HG02678 (cell line): ENCODE measurements around the gene ZNF565.
"Not testable (repeated sequence)": the region's sequence is repeated elsewhere in the genome, so short reads cannot be mapped to it uniquely, and the experiment has no call there.

Experiments used
- ATAC-seq: cut with Tn5 transposase; IDR thresholded peaks from one replicate; pipeline ENCODE4 v1.9.1; 2021; ENCODE audit warnings: mild to moderate bottlenecking, moderate library complexity; ENCODE audit not compliant: unreplicated experiment

ZNF565 gene

DNA sequence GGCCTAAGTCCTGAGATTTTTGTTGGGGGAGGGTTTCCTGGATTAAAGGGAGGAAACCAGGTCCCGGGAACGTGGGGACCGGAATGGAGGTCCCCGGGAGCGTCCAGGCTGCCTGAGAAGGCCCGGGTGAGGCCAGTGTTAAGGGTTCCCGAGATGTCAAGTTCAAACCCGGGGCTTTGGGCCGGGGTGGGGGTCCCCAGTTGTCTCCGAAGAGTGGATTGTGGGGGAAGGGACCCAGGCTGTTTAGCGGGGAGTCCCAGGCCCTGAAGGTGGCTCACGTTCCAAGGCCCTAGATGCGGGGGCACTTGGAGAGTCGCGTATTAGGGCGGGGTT is 62.5 kb downstream of the ZNF565 start:
- no peak for ATAC-seq

DNA sequence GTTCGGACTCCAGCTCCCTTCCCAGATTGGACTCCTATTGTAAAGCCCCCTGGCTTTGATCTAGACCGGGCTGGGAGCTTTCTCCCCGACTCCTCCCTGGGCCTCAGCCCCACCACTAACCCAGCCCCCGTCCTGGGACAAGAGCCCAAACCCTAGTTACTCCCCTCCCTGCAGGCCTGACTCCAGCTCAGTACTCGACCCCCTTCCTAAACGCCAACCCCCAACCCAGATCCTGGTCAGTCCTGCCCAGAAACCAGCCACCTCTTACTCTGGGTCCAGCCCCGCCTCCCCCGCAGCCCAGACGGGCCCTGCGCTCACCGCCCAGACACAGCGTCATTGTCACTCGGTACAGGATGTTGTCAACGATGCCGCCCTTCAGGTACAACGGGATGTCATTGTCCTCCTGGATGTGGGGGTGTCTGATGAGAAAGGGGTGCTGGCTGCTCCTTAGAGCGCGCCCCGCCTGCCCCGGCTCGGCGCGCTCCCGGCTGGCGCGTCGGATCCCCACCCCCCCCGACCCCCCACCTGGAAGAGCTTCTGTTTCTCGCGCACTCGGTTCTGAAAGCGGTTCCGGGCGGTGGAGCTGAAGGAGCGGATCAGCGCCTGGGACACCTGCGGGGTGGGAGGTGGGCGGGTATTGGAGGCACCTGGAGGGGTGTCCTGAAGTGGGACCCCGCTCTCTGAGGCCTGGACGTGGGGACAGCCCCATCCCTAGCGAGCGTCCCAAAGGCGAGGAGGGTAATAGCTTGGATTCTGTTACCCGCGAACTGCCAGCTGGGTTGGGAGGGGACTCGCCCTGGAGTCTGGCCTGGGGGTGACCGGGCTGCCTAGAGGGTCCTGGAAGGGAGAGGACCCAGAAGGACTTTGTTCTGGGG is 63.1 kb downstream of the ZNF565 start:
- no peak for ATAC-seq

DNA sequence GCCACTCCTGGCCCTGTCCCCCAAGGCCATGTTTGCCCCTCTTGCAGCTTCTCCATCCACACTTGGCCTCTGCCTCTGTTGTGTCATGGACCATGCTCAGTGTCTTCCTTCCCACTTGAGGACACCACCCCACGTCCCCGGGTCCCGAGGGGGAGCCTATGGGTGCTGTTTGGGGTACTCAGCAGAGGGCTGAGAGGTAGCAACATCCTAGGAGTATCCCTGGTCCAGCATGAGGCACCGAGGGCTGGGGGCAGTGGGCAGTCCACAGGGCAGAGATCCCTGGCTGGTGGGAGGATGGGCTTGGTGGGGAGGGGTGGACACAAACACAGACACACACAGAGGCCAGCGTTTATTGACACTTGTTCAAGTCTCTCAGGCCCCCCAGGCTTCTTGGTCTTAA is 63.9 kb downstream of the ZNF565 start:
- no peak for ATAC-seq

DNA sequence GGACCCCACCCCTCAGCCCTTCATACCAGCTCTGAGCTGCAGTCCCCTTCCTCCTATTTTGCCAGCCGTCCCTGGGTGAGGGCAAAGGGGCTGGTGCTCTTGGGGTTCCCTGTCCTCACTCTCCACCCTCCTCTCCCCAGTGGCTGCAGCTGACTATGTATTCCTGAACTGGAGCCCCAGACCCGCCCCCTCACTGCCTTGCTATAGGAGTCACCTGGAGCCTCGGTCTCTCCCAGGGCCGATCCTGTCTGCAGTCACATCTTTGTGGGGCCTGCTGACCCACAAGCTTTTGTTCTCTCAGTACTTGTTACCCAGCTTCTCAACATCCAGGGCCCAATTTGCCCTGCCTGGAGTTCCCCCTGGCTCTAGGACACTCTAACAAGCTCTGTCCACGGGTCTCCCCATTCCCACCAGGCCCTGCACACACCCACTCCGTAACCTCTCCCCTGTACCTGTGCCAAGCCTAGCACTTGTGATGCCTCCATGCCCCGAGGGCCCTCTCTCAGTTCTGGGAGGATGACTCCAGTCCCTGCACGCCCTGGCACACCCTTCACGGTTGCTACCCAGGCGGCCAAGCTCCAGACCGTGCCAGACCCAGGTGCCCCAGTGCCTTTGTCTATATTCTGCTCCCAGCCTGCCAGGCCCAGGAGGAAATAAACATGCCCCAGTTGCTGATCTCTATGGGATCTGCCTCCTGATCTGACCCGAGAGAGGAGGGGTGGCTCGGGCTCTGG is 64.6 kb downstream of the ZNF565 start:
- ATAC-seq, result no peak

DNA sequence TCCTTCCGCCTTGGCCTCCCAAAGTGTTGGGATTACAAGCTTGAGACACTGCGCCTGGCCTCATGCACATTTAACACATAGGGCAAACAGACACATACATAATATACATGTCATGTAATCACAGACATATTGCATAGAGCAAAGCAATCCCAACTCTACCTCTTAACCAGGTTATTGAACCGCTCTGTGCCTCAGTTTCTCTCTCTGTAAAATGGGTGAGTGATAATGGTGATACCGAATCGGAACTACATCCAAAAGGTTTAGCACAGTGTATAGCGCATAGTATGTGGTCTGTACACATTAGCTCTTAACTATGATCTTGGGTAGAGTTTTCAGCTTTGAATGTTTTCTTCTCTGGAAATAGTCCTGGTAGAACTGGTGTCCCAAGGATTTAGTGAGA is 69.8 kb downstream of the ZNF565 start:
- ATAC-seq, result no peak

DNA sequence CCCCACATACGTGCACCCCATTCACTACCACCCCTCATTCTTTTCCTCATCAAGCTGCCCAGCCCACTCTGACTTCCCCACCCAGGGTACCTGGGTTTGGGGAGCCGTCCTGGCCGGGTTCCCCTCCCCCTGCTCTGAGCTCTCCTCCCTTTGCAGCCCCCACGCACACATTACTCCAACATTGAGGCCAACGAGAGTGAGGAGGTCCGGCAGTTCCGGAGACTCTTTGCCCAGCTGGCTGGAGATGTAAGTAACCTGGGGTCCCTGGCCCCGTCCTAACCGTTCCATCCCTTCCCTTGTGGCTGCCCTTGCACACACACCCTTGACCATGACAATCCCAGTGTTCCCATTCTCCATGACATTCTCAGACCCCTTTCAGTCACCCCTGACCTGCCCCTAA is 72.0 kb downstream of the ZNF565 start:
- no peak for ATAC-seq

DNA sequence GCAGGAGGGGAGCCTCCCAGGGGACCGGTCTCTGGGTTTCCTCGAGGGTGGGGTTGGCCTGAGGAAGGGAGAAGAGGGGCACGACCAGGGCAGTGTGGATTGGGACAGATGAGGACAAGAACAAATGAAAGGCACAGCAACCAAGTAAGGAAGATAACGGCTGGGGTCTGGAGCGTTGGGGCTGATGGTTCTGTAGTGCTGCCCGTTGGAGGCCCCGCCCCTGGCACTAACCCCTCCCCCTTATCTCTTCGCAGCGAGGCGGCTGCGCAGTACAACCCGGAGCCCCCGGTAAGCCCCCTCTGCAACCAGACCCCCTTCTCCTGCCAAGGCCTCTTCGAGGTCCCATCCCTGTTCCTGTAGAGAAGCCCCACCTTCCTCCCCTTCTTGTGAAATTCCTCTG is 72.4 kb downstream of the ZNF565 start:
- ATAC-seq, result no peak

DNA sequence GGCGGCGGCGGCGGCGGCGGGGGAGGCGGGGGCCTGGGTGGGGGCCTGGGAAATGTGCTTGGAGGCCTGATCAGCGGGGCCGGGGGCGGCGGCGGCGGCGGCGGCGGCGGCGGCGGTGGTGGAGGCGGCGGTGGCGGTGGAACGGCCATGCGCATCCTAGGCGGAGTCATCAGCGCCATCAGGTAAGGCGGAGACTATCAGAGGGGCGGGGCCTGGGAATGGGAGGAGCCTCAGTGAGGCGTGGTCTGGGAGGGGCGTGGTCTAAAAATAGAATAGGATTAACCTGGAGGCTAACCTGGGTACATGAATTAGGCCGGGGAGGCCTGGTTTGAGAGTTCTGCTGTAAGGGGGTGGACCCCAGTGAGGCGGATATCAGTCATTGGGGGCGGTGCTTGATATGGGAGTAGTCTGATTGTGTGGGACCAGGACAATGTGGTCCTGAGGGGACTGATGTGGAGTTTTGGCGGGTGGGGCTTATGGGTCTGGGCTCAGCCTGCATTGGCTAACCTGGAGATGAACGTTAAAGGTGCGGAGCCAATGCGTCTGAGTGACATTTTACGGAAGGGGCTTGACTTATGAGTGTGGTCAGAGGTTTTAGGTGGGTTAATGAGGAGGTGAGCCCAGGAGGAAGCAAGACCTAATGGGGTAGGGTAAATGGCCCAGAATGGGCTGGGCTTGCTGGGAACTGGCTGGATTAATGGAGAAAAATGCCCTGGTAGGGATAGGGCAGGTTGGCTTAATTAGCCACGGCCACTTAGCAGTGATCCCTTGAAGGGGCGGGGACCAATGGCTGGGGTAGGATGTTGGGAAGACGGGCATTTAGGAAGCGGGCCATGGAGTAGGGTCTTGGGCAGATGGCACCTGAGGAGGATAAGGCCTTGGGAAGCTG is 73.2 kb downstream of the ZNF565 start:
- ATAC-seq, result peak; percentile 51

DNA sequence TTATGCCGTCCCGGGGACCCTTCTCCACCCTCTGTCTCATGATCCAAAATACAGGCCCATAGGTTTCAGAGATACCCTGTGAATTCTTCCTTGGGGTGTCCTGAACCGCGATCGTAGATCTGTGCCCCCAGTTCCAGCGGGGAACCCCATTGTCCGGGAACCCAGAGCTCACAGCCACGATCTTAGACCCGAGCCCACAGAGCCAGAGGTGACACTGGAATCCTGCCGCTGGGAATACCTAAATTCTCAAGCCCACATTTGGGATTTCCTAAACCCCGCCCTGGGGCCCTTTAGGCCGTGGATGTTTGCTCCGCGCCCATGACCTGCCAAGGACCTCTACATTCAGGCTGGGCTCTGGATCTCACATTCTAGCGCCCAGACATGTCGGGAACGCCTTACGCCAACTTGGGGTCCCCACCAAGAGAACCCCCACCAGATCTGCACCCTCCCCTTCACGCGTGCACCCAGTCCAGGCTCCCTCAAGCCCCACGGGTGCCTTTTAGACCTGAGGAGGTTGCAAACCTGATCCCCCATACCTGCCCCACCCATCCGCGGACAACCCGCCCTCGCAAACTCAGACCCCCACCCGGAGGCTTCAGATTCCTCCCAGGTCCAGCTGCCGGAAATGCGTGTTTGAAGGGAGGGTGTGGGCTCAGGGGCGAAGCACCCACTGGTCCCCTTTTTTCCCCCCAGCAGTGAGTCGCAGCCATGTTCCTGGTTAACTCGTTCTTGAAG is 74.0 kb downstream of the ZNF565 start:
- ATAC-seq, result no peak

DNA sequence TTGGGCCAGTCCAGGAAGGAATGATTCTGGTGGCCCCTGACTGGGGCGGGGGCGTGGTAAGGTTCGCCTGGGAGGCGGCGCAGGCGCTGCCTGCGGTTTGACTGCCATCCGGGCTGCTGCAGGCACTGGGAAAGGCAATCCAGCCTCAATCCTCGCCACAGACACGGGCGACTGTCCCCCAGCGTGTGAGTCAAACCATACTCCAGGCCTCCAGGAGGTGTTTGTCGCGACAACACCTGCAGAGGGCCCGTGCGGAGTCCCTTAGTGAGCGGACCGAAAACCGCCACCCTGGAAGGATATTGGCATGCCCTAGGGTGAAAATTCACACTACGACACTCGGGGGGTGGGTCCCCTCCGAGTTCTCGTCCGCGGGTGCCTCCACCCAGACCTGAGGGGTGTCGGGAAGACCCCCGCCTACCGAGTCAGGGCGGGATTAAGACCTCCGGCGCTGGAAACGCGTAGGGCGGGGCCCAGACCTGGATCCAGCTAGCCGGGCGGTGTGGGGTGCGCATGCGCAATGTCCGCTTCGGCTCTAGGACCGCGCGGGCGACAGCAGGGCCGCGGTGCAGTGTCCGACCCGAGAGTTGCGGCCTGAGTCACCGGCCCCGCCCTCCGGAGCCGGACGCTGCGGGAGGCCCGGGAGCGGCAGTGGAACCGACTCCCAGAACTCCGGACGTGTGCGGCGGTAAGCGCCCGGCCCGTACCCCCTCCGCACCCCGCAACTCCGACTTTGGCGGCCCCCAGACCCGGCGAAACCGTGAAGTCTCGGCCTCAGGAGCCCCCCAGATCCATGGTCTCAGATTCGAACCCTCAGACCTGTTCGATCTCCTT is 74.8 kb downstream of the ZNF565 start, which contains the start of gene CAPNS1:
CAPNS1 (plus strand) TSS at position 594 of the 831 bp plus-strand sequence. CDS start 946 bp downstream, outside the sequence.
- peak; percentile 86 for ATAC-seq

DNA sequence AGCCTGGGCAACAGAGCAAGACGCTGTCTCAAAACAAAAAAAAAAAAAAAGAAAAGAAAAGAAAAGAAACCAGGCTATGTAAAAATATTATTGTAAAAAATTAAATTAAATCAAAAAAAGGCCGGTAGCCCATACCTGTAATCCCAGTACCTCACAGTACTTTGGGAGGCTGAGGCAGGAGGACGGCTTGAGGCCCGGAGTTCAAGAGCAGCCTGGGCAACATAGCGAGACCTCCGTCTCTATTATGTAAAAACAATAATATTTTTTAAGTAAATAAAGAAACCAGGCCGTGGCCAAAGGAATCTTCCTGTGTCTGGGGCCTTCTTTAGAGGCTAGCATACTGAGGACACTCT is 75.4 kb downstream of the ZNF565 start:
- no peak for ATAC-seq

DNA sequence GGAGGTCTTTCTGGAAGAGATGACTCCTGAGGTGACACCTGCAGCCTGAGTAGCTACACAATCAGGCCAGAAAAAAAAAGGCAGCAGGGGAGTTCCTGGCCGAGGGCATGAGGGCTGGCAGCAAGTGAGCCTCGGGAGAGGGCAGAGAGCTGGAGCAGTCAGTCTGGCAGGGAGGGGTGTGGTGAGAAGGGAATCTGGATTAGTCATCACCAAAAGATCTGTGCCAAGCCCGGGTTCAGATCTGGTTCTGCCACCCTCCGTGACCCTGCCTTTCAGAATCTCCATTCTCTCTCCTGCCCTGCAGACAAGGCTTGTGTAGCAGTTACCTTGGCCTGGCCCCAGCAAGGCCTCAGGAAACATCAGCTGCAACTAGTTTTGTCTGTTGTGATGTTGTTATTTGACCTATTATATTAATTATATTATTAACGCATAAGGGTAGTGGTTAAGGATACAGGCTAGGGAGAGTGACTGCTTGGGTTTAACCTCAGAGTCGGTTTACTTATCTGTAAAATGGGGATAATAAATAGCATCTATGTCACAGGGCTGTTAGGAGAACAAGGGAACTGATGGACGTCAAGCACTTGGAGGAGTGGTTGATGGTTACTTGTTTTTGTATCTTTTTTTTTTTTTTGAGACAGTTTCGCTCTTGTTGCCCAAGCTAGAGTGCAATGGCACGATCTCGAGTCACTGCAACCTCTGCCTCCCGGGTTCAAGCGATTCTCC is 77.3 kb downstream of the ZNF565 start:
- no peak for ATAC-seq

DNA sequence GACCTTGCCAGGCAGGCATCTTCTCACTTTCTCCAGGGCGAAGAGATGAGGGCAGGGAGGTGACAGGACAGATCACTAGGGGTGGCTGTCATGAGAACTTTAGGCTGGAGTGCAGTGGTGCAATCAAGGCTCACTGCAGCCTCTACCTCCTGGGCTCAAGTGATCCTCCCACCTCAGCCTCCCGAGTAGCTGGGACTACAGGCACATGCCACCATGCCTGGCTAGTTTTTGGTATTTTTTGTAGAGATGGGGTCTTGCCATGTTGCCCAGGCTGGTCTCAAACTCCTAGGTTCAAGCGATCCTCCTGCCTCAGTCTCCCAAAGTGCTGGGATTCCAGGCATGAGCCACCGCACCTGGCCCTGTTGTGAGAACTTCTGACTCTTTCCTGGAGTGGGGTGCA is 79.6 kb downstream of the ZNF565 start:
- ATAC-seq, result not testable (repeated sequence)
